ENCODE data around the gene DENND1B.

DNA sequence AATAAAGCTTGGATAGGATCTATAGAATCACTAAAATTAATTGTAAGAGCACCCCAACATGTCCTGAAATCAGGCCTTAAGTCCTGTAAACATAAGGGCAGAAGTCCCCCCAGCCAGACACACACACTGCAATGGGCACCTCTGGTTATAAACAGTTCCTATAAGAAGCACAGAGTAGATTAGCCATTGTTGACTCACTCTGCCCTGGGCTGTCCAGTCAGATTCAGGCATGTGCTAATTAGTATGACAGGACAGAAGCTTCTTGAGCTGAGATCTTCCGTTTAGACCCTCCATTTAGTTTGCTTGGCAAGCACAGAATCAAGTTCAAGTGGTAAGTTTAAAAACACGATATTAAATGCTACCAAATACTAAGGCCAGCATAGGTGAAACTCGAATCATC is 11.8 kb upstream of the DENND1B start:
- TF ChIP-seq, protein P1, sequence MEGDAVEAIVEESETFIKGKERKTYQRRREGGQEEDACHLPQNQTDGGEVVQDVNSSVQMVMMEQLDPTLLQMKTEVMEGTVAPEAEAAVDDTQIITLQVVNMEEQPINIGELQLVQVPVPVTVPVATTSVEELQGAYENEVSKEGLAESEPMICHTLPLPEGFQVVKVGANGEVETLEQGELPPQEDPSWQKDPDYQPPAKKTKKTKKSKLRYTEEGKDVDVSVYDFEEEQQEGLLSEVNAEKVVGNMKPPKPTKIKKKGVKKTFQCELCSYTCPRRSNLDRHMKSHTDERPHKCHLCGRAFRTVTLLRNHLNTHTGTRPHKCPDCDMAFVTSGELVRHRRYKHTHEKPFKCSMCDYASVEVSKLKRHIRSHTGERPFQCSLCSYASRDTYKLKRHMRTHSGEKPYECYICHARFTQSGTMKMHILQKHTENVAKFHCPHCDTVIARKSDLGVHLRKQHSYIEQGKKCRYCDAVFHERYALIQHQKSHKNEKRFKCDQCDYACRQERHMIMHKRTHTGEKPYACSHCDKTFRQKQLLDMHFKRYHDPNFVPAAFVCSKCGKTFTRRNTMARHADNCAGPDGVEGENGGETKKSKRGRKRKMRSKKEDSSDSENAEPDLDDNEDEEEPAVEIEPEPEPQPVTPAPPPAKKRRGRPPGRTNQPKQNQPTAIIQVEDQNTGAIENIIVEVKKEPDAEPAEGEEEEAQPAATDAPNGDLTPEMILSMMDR (optimal IDR thresholded peaks at IDR 0.05 in 1 of 3, IDR thresholded peaks at IDR 0.05 in 1 of 3, conservative IDR thresholded peaks at IDR 0.05 in 1 of 3; ENCODE audit: extremely low read depth in 1 of 3, insufficient read depth in 2 of 3, low read length in 3 of 3) = no peak
- no peak for TF ChIP-seq EZH2 (IDR thresholded peaks at IDR 0.05; ENCODE audit: low read length)
